HG02870 (cell line): Measurements from ENCODE around the gene RMDN2.

Experiments used
- ATAC-seq: cut with Tn5 transposase; IDR thresholded peaks from one replicate; pipeline ENCODE4 v1.9.1; 2021; ENCODE audit warnings: mild to moderate bottlenecking, moderate library complexity; ENCODE audit not compliant: unreplicated experiment

Gene RMDN2

DNA sequence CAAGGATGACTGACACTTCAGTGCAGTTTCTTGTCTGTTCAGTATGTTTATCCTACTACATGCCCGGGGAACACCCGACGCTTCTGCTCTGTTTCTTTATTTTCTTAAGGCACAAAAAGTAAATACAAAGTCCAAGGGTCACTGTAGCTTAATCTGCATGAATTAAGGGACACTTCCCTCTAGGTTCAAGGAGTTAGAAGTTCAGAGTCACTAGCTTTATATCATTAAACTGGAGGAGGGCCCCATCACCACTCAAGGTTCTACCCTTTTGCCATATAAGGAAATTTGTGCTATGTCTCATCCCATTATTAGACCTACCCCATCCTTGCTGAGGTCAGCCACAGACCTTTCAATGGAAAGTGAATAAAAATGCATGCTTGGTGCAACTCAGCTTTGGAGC, 27.6 kb upstream of the RMDN2 start:
- no peak for ATAC-seq

DNA sequence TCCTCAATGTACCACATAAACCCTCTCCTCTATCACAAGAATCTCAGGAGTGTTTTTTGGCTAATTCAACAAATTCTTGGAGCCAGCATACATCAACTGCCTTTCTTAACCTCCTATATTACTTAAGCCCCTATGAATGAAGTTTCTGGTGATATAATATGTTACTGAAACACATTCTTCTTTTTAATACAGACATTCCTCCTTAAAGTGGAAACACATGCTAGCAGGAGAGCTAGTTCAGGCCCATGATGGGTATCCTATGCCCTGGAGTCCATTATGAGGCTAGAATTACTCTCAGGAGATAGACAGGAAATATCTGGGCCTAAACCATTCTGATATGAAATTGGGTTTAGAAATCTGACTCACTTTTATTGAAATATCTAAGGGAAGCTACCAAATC, 26.6 kb upstream of the RMDN2 start:
- no peak for ATAC-seq

DNA sequence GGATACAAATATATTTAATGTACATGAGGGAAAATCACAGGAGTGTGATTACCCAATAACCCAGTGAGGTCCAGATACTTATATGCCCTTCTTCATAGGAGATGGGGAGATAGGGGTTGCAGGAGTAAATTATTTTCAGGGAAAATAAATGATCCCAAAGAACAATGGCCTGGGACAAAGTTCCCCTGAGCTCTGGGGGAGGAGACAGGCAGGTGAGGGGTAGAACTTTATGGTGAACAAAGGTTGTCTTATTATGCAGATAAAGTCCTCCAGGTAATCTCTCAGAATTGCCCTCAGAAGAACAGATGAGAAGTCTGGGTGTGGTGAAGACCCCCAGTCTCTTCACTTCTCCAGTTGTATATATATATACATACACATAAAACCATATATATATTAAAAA, 22.1 kb upstream of the RMDN2 start:
- ATAC-seq = no peak

DNA sequence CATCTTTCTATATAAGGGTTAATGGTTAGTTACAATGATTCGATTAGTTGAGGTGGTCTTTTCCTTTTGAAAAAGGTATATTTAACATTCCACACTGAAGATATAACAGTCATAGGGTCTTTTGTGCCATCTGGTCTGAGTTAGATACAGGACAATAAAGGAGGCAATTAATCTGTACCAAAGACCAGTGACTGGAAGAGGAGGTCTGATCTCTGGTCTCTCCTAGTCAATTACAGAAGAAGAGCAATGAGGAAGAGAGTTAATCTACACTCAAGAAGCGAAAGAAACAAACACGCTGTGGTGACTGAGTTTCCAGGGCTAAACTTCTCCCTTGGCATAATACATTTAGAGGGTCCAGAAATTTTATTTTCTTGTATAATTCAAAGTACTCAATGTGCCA, 20.7 kb upstream of the RMDN2 start:
- no peak for ATAC-seq

DNA sequence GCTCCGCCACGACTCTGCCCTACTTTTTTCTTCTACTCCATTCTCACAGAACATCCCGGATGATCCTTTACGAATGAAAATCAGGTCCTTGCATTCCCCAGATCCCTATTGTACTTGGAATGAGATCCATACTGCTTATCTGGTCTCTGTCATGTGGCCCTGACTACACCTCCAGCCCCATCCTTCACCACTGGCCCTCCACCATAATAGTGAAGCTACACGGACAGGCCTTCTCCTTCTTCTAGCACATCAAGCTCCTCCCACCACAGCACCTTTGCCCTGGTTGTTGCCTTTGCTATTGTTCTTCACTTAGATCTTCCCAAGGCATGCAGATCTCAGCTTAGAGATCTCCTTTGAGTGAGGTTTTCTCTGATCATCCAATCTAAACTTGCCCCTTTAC, 20.1 kb upstream of the RMDN2 start:
- no peak for ATAC-seq

DNA sequence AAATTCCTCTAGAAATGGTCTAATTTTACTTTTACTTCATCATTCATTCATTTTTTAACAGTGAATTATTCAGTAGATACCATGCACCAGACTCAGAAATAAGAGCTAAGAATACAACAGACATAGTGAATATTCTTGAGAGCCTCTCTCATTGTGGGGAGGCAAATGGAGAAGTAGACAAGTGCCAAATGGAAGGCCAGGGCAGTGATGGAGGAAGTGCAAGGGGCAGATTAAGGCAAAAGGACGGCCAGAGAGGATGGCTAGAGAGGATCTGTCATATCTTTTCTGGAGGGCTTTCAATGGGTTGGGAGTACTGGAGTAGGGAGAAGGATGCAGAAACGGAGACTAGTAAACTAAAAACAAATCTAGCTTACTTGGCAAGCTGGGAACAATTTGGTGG, 19.0 kb upstream of the RMDN2 start:
- ATAC-seq = no peak

DNA sequence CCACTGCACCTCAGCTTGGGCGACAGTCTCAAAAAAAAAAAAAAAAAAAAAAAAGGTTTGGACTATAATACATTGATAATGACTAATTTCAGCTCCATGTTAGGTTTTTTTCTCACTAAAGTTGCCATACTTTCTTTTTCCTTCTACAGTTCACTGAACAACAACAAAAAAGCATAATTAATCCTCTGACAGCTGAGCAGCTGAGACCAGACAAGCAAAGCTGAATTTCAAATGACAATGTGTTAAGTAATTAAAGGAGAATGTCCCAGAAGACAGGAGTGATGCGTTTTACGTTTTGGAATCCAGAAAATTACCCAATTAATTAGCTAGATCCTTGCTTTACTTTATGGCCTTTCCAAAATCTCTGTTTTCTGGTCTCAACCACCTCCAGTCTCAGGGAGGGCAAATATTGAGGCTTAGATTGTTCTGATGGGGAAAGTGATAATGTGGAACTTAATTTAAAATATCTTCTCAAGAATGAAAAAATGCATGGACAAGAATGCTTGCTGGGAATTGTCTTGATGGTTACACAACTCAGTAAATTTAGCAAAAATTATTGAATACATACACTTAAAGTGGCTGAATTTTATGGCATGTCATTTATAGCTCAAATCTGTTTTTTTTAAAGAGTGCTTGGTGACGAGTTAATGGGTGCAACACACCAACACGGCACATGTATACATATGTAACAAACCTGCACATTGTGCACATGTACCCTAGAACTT, 17.4 kb upstream of the RMDN2 start:
- ATAC-seq = no peak

DNA sequence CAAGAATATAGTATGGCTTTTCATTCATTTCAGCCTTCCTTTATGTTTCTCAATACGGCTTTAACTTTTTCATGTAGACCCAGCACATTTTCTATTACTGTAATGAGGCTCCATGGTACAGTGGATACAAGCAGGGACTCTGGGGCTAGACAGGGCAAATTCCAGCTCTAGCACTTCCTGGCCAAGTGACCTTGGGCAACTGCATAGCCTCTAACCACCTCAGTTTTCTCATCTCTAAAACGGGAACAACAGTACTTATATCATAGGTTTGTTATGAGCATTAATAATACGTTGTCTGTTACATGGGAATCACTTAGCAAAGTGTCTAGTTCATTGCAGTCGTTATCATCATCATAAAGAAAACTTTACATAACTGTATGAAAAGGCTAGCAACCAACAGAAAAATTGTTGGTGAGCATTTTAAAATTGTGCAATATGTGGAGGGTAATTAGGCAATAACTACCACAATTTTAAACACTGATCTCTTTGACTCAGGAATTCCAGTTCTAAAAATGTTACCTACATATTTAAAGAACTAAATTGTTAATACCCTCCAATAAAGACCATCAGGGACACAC, 13.7 kb upstream of the RMDN2 start:
- no peak for ATAC-seq

DNA sequence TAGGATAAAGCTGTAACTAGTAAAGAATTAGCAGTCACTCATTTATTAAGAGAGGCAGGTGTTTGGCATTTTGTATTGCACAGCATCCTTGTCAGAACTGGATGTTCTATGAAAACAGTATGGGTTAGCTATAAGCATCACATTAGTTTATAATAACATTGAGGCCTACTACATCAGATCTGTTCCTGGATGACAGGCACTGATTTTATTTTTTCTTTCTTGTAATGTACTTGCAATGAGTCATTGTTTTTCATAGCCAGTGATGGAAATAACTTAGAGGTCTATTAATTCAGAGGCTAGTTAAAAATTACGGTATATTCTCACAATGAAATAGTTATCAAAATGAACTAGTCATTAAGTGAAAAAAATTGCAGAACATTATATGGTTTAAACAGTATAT, 13.0 kb upstream of the RMDN2 start:
- ATAC-seq = no peak

DNA sequence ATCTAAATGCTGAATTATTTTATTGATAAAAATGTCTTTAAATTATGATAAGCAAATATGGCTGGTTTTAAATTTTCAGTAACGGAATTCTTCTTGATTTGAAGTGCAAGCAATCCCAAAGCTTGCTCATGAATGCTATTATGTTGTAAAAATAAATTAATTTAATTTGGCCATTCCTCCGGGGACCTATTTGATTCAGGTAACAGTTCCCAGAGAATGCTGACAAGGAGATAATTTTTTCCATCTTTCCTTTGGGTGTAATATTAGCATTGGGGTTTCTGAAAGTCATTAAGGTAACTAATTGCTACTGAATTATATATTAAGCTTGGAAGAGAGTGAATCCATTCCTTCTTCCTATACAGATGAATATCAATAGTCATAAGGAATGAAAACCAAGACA, 12.5 kb upstream of the RMDN2 start:
- ATAC-seq = no peak

DNA sequence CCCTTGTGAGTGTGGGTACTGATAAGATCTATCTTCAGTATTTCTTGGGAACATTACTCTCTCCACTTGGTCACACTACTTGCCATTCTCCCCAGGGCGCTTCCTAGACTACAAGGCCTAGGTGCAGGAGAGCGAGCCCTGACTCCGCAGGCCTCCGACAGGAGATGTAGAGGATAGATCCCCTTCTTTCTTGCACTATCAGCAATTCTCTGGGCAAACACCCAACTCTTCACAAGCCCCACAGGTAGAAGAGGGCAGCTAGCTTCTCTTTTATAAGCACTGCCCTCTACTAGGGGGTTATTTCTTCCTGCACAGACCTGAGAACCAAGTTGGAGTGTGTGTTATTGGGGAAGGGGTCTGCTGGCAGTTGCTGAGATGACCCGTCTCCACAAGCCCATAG, 10.7 kb upstream of the RMDN2 start:
- no peak for ATAC-seq

DNA sequence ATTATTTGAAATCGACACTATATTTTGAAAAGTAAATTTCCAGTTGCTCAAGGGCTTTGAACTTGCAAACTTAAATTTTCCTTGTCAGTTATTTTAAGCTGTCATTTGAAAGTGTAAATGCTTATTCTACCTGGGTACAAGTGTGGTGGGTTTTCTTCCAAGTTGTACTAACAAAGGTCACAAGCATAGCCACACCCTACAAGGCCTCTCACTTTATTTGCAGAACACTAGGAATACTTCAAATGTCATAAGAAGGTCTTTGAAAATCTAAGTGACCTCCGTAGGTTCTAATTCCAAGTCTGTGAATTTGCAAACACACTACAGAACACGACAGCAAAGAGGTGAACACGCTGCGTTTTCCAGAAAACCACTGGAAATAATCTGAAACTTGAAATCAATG, 9.3 kb upstream of the RMDN2 start:
- ATAC-seq = no peak

DNA sequence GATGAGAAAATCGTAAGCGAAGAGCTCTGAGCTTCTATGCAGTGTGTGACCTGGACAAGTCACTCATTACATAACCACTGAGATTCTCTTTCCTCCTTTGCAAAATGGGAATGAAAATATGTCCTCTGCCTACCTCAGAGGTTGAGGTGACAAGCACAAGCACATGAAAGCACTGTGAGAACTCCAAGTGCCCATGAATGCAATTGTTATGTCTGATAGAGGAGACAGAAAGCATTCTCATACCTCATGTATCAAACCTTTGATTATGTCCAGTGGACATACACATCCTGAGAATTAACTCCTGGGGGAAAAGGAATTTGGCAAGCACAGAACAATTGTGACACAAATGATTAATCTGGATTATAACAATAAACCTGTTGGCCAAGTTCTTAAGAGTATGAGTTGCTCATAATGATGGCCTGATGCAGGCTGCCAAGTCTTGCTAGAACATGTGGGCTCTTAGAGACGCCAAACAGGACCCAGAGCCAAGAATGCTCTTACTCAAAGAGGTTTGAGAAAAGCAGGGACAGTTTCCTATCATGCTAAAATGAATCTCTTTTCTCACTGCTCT, 8.5 kb upstream of the RMDN2 start:
- no peak for ATAC-seq

DNA sequence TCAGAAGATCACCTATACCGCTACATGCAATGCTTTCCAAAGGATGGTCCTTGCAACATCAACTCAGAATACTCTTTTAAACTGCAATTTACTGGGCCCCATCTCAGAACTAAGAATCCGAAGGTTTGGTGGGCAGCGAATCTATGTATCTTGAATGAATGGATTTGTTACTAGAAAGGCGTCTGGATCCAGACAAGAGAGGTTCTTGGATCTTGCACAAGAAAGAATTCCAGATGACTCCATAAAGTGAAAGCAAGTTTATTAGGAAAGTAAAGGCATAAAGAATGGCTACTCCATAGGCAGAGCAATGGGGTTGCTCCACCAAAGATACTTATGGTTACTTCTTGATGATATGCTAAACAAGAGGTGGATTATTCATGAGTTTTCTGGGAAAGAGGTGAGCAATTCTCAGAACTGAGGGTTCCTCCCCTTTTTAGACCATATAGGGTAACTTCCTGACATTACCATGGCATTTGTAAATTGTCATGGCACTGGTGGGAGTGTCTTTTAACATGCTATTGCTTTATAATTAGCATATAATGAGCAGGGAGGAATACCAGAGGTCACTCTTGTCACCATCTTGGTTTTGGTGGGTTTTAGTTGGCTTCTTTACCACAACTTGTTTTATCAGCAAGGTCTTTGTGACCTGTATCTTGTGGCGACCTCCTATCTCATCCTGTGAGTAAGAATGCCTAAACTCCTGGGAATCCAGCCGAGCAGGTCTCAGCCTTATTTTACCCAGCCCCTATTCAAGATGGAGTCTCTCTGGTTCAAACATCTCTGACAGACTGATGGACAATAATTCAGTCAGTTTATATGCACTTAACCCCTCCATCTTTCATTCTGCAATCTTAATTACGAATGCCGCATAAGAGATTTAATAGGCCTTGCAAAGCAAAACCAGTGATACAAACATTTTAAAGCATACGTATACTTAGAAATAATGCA, 7.5 kb upstream of the RMDN2 start:
- no peak for ATAC-seq

DNA sequence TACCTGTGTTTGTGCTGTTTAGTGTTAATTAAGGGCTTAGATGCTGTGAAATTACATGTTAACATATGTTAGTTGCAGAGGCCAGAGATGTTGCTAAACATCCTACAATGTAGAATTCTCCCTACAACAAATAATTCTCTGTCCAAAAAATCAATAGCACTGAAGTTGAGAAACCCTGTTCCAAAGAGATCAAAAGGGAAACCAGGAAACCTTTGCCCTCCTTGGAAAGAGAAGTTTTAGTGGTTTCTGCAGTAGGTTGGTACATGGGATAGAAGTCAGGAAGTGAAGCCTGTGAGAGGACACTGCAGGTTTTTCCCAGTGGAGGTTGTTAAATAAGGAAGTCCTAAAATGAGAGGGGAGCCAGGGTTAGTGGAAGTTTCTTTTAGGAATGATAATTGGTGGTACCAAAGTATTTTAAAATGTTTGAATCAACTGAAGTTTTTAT, 6.3 kb upstream of the RMDN2 start:
- ATAC-seq = no peak

DNA sequence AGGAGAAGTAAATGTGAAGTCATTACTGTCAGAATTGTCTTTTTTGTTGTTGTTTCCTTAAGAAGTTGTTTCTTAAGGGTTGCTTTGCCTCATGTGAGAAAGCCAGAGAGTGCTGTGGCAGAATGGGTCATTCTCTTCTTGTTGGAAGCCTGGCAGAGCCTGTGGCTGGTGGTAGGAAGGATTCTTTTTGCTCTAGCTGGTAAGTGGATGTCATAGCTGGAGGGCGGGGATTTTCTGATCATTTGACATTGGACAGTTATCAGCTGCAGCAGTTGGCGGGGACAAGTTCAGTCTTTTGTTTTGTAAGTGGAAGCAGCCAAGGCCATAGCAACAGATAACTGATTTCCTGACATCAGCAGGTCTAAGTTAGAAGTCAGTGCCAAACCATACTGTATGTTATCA, 5.5 kb upstream of the RMDN2 start:
- no peak for ATAC-seq

DNA sequence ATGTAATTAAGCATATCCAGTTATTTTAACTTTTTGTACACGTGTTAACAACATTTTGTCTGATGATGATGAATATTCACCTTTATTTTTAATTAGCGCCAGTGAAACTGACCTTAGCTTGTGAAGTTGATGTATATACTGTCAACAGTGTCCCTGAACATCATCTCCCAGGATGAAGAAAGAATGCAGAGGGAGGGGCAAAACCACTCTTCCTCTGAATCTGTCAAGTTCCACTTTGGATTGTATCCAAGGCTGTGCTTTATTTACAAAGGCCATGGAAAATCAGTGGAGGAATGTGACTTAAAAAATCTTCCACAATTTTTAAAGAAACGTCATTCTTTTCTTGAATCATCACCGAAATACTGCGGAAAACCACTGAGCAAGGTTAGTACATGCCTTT, 4.5 kb upstream of the RMDN2 start:
- no peak for ATAC-seq

DNA sequence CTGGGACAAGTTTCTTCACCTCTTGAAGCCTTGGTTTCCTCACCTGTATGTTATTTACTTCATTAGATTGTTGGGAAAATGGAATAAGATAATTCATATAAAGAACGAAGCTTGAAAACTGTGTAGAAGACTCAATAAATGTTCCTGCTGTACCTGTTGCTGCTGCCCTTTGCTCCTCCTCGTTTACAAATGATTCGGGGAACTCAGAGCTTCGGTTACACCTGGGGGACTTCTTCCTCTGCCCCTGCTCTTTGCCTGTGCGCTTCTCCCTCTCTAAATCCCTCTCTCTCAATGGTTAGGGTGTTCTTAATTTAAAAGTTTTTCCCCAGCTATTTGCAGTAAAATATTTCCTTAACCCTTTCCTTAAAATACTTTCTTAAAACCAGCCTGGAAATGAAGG, 3.3 kb upstream of the RMDN2 start:
- no peak for ATAC-seq

DNA sequence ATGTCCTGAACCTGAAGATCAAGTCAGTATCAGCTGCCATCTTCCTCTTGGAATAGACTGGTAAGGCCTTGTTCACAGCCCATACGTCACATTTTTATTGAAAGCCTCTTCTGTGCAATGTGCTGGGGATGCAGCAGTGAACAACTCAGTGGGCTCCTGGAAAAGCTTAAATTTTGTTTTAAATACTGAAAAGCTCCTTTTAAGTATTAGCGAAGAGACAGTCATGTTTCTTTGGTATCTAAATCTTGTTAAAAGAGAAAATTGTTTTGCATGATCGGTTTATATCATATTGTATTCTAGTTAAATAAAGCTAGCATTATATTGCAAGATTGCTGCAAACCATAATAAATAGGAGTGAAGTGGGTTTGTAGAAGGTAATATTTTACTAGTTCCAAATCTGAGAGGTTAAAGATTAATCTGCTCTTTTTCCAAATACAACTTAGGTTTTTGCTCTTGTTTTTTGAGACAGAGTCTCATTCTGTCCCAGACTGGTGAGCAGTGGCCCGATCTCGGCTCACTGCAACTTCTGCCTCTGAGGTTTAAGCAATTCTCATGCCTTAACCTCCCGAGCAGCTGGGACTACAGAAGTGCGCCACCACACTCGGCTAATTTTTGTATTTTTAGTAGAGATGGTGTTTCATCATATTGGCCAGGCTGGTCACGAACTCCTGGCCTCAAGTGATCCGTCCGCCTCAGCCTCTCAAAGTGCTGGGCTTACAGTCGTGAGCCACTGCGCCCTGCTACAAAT, 1.6 kb upstream of the RMDN2 start:
- ATAC-seq = no peak

DNA sequence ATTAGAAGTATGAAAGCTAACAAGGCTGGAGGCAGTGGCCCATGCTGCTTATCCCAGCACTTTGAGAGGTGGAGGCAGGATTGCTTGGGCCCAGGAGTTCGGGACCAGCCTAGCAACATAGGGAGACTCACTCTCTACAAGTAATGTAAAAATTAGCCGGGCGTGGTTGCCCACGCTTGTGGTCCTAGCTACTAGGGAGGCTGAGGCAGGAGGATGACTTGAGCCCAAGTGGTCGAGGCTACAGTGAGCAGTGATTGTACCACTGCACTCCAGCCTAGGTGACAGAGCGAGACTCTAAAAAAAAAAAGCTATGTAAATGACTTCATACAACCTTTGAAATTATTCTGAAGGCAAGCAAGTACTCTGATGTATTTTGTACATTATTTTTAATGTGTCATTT, 1.5 kb downstream of the RMDN2 start:
- no peak for ATAC-seq

DNA sequence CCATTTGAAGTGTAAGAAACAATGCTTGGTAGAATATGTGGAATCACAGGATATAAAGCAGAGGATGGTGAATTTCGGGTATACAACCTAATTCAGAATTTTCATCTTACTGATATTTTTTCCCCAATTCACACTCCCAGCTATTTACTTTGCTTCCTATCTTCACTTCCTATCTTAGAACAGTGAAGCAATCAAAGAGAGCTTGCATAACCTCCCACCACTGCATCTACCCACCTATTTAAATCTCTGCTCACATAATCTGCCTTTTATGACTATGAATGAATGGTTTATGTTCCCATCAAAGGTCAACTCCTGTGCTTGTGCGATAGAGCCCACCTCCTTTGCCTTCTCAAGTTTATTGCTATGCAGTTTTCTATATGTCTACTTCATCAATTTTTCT, 3.3 kb downstream of the RMDN2 start:
- ATAC-seq = no peak
